Posterior cingulate gyrus (tissue), 11 donors: Measurements from ENCODE around the gene CER1.
"Not testable (repeated sequence)": the region's sequence is repeated elsewhere in the genome, so short reads cannot be mapped to it uniquely, and the experiment has no call there.

Experiments
- DNase-seq, 10 donors: peaks; one replicate each; pipeline versions ENCODE4 v3.0.0 to v3.0.0-alpha.2; 2020 to 2021; ENCODE audit warnings: mixed read lengths in 3 of 10
- intact Hi-C: fragments of 100-400 bp; cut with DNase I; formaldehyde crosslinking; loops from one replicate; pipeline ENCODE4 v1.15.1; 2023

CER1 gene

GRCh38 chr9:14719231-14719923 is 3.2 kb downstream of the CER1 start:
- intact Hi-C loops: no loop called here

GRCh38 chr9:14715102-14715501 is 7.4 kb downstream of the CER1 start:
- intact Hi-C loops: no loop called here
- DNase-seq: no peak

More at GRCh38 chr9:14719231-14719923, 3.2 kb downstream of the CER1 start:
- DNase-seq: no peak

- DNase-seq: no peak
- intact Hi-C loops: no loop called here
These were observed 9.3 kb downstream of the CER1 start for GRCh38 chr9:14713187-14713767.

GRCh38 chr9:14710804-14711203 is 11.7 kb downstream of the CER1 start:
- DNase-seq: no peak
- intact Hi-C loops: no loop called here

GRCh38 chr9:14706530-14707140 is 15.9 kb downstream of the CER1 start:
- intact Hi-C loops: no loop called here
- no peak for DNase-seq

- intact Hi-C loops: no loop called here
These were observed 17.5 kb downstream of the CER1 start for GRCh38 chr9:14705079-14705478.

GRCh38 chr9:14704281-14704680 is 18.3 kb downstream of the CER1 start:
- intact Hi-C loops: no loop called here
- DNase-seq: peak in 1 of 10 donors; percentile 76

More at GRCh38 chr9:14705079-14705478, 17.5 kb downstream of the CER1 start:
- no peak for DNase-seq

GRCh38 chr9:14702200-14702720 is 20.3 kb downstream of the CER1 start:
- no peak for DNase-seq
- intact Hi-C loops: no loop called here

- intact Hi-C loops: no loop called here
- peak; percentile 65 to 97 (median 84) for DNase-seq
These were observed 29.2 kb downstream of the CER1 start, which contains the start of gene ZDHHC21 for GRCh38 chr9:14693251-14693861. ZDHHC21 (minus strand) TSS chr9:14693432; CDS start chr9:14674340, 19,092 bp downstream.

GRCh38 chr9:14692470-14693250 is 29.9 kb downstream of the CER1 start:
- intact Hi-C loops: no loop called here
- DNase-seq: peak in 6 of 10 donors; percentile 10 to 81 (median 46)

GRCh38 chr9:14690948-14691730 is 31.4 kb downstream of the CER1 start:
- no peak for DNase-seq
- intact Hi-C loops: no loop called here

GRCh38 chr9:14687042-14687719 is 35.4 kb downstream of the CER1 start:
- intact Hi-C loops: no loop called here
- DNase-seq: peak in 2 of 10 donors; percentile 60 to 67

- DNase-seq: no peak
These were observed 36.4 kb downstream of the CER1 start for GRCh38 chr9:14686168-14686567.

GRCh38 chr9:14682616-14683015 is 39.9 kb downstream of the CER1 start:
- DNase-seq, intact Hi-C loops: not testable (repeated sequence)

More at GRCh38 chr9:14686168-14686567, 36.4 kb downstream of the CER1 start:
- intact Hi-C loops: no loop called here

- intact Hi-C loops: no loop called here
- DNase-seq: no peak
These were observed 43.8 kb downstream of the CER1 start for GRCh38 chr9:14678776-14679175.

- intact Hi-C loops: no loop called here
- DNase-seq: no peak
These were observed 44.7 kb downstream of the CER1 start for GRCh38 chr9:14677872-14678271.

GRCh38 chr9:14677396-14677795 is 45.1 kb downstream of the CER1 start:
- intact Hi-C loops: no loop called here

GRCh38 chr9:14674630-14675029 is 47.9 kb downstream of the CER1 start:
- no peak for DNase-seq
- intact Hi-C loops: no loop called here

More at GRCh38 chr9:14677396-14677795, 45.1 kb downstream of the CER1 start:
- DNase-seq: no peak

- DNase-seq: no peak
- intact Hi-C loops: no loop called here
These were observed 51.2 kb downstream of the CER1 start for GRCh38 chr9:14671377-14671776.
